GM10248 (cell line): ENCODE measurements around the gene SLC44A2.

Source experiments
- CTCF ChIA-PET: fragments of 300-600 bp; sonication (Branson Sonifier 250); formaldehyde crosslinking; extraction: SDS; loops from one replicate; lab custom pipeline; 2021; ENCODE audit warnings: antibody characterized with exemption; lab: Yijun Ruan, JAX
- POLR2A ChIA-PET: fragments of 350-650 bp; sonication (Branson Sonifier 250); formaldehyde crosslinking; extraction: SDS; loops from one replicate; lab custom pipeline; 2020; ENCODE audit warnings: antibody characterized with exemption; lab: Yijun Ruan, JAX
- DNase-seq: peaks from one replicate; pipeline ENCODE4 v3.0.0; 2012; ENCODE audit errors: extremely low spot score
- CTCF ChIP-seq: IDR thresholded peaks from 2 replicates; pipeline ENCODE4 v1.5.1; 2012; ENCODE audit warnings: mild to moderate bottlenecking, low read depth; ENCODE audit errors: extremely low read depth, missing control alignments, control extremely low read depth

Gene SLC44A2

GRCh38 chr19:10621966-10622365, 3.4 kb upstream of the SLC44A2 start:
- POLR2A ChIA-PET, result no interaction called here
- CTCF ChIA-PET, result interaction anchor here (0.9 to 1.8 kb wide), 3 partner anchors 21 to 41 kb away, joined by 3 to 7 read pairs (median 4); no protein-coding TSS in a partner anchor
- no peak for TF ChIP-seq CTCF
- no peak for DNase-seq

- no peak for TF ChIP-seq CTCF
- no peak for DNase-seq
- ChIA-PET CTCF (interaction anchor here (0.8 to 1.8 kb wide), 2 partner anchors 10 to 43 kb away, joined by 3 to 4 read pairs; no protein-coding TSS in a partner anchor), POLR2A (no interaction called here)
Measured at GRCh38 chr19:10624585-10624984, 768 bp upstream of the SLC44A2 start.

DNA sequence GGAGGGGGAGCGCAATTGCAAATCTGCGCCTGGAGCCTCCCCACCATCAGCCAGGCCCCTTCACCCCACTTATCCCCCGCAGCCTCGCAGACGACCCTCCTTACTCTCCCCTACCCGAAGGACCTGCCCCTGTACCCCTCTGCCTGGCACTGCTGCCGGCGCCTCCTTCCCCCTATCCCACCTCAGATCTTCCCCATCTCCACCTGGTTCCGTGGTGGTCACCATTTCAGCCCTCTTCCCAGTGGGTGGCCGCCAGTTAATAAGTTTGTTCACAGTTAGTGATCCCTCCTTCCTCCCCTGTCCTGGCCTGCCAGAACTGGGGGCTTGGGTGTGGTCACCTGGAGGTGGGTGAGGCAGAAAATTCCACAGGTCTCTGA, 397 bp downstream of the SLC44A2 start:
- no peak for DNase-seq
- POLR2A ChIA-PET, result no interaction called here
- CTCF ChIA-PET, result interaction anchor here (1.9 to 2.0 kb wide), 2 partner anchors 18 to 45 kb away, joined by 5 to 9 read pairs; no protein-coding TSS in a partner anchor

GRCh38 chr19:10631874-10632273, 6.5 kb downstream of the SLC44A2 start:
- no peak for TF ChIP-seq CTCF
- no peak for DNase-seq
- ChIA-PET POLR2A (no interaction called here), CTCF (interaction anchor here (2.0 kb wide), 1 partner anchor 12 kb away, joined by 7 read pairs; no protein-coding TSS in a partner anchor)

More for the DNA sequence above, 397 bp downstream of the SLC44A2 start:
- no peak for TF ChIP-seq CTCF

DNA sequence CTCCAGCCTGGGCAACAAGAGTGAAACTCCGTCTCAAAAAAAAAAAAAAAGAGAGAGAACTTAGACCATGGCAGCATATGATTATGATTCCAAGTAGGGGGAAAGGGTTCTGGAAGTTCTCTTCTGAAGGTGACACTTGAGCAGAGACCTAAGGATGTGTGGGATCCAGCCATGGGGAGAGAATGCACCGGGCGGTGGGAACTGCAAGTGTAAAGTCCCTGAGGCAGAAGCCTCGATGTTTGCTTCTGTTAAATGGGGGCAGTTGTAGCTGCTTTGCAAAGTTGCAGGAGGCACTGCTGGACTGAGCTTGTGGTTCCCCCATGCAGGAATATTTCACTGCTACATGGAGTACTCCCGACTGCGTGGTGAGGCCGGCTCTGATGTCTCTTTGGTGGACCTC, 9.1 kb downstream of the SLC44A2 start:
- no peak for DNase-seq
- TF ChIP-seq CTCF, result no peak
- POLR2A ChIA-PET, result no interaction called here
- CTCF ChIA-PET, result interaction anchor here (1.5 to 1.7 kb wide), 2 partner anchors 10 to 53 kb away, joined by 4 to 7 read pairs; no protein-coding TSS in a partner anchor

DNA sequence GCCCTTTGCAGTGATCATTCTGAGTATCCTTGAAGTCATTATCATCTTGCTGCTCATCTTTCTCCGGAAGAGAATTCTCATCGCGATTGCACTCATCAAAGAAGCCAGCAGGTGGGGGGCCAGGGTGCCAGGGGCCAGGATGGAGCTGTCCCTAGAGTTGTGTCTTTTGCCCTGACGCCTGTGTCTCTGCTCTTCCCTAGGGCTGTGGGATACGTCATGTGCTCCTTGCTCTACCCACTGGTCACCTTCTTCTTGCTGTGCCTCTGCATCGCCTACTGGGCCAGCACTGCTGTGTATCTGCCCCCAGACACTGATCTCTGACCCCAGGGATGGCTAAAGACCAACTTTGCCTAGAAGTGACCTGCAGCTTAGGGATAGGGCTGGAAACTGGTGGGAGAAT, 9.6 kb downstream of the SLC44A2 start:
- CTCF ChIA-PET, result interaction anchor here (1.3 to 1.7 kb wide), 4 partner anchors 9 to 54 kb away, joined by 4 to 9 read pairs (median 6); no protein-coding TSS in a partner anchor
- DNase-seq, result no peak
- POLR2A ChIA-PET, result no interaction called here
- no peak for TF ChIP-seq CTCF
